IMR-90 (cell line): ENCODE results near the gene MUC20. TPM values are rescaled to one million over a fixed set of nuclear protein-coding genes. Genes with fewer than 3 reads are reported as not detected.
"Not testable (repeated sequence)": the region's sequence is repeated elsewhere in the genome, so short reads cannot be mapped to it uniquely, and the experiment has no call there.

Source experiments
- ATAC-seq: fragments of 200-7000 bp; cut with Tn5 transposase; 2 replicates; pipeline ENCODE4 v1.9.1; 2020; ENCODE audit warnings: low read depth, mild to moderate bottlenecking, moderate library complexity
- BruUV-seq: library from RNA; stranded (reverse); fragments of 400-500 nt; replicated peaks from 2 replicates; lab custom pipeline; 2021; lab: Mats Ljungman, UMichigan
- CTCF ChIA-PET: fragments of 300-600 bp; formaldehyde crosslinking; extraction: SDS; loops from one replicate; lab custom pipeline; 2021; ENCODE audit warnings: antibody characterized with exemption; lab: Yijun Ruan, JAX
- POLR2A ChIA-PET: fragments of 300-600 bp; sonication (Branson Sonifier 250); formaldehyde crosslinking; loops from one replicate; lab custom pipeline; 2022; ENCODE audit warnings: antibody characterized with exemption; ENCODE audit not compliant: unreplicated experiment; lab: Charles Lee
- DNase-seq: peaks from one replicate; pipeline ENCODE4 v3.0.0; 2013
- H2AFZ ChIP-seq: replicated peaks from 2 replicates; pipeline ENCODE3; 2013; ENCODE audit warnings: low read length, mild to moderate bottlenecking; ENCODE audit not compliant: poor library complexity
- H2AK5ac ChIP-seq: 2 replicates; pipeline ENCODE4 v1.6.1; 2013; ENCODE audit warnings: low read depth, low read length, inconsistent platforms
- H2AK9ac ChIP-seq: replicated peaks from 2 replicates; pipeline ENCODE3; 2013; ENCODE audit warnings: mild to moderate bottlenecking, low read depth, low read length, moderate library complexity; ENCODE audit not compliant: poor library complexity
- H2BK120ac ChIP-seq: 2 replicates; pipeline ENCODE4 v1.6.1; 2013; ENCODE audit warnings: low read depth, low read length, inconsistent platforms
- H2BK15ac ChIP-seq: 3 replicates; pipeline ENCODE4 v1.6.1; 2013; ENCODE audit warnings: low read depth, low read length, inconsistent platforms
- H2BK20ac ChIP-seq: 2 replicates; pipeline ENCODE4 v1.6.1; 2013; ENCODE audit warnings: low read depth, mild to moderate bottlenecking, inconsistent platforms, low read length, moderate library complexity
- H2BK5ac ChIP-seq: 2 replicates; pipeline ENCODE4 v1.6.1; 2013; ENCODE audit warnings: mild to moderate bottlenecking, low read depth, low read length, inconsistent platforms; ENCODE audit not compliant: poor library complexity, severe bottlenecking
- H3K14ac ChIP-seq: replicated peaks from 2 replicates; pipeline ENCODE4 v1.6.1; 2013; ENCODE audit warnings: low read depth, low read length, inconsistent platforms
- H3K18ac ChIP-seq: 2 replicates; pipeline ENCODE4 v1.6.1; 2013; ENCODE audit warnings: low read depth, low read length, control low read depth
- H3K23ac ChIP-seq: 2 replicates; pipeline ENCODE4 v1.6.1; 2013; ENCODE audit warnings: low read depth, low read length, inconsistent platforms
- H3K27ac ChIP-seq: 2 replicates; pipeline ENCODE4 v1.5.1; 2013; ENCODE audit warnings: mild to moderate bottlenecking, control low read depth, low read length; ENCODE audit not compliant: insufficient read depth
- H3K27me3 ChIP-seq: 2 replicates; pipeline ENCODE4 v1.6.1; 2013; ENCODE audit warnings: low read length; ENCODE audit not compliant: control insufficient read depth, insufficient read depth
- H3K36me3 ChIP-seq: 2 replicates; pipeline ENCODE4 v1.6.1; 2013; ENCODE audit warnings: low read length, mixed read lengths; ENCODE audit not compliant: control insufficient read depth, insufficient read depth
- H3K4ac ChIP-seq: 2 replicates; pipeline ENCODE4 v1.6.1; 2013; ENCODE audit warnings: low read depth, low read length, inconsistent platforms
- H3K4me1 ChIP-seq: 2 replicates; pipeline ENCODE4 v1.6.1; 2013; ENCODE audit warnings: low read length, mixed read lengths; ENCODE audit not compliant: control insufficient read depth, insufficient read depth
- H3K4me2 ChIP-seq: 2 replicates; pipeline ENCODE4 v1.6.1; 2013; ENCODE audit warnings: low read depth, mild to moderate bottlenecking, control low read depth, low read length, moderate library complexity
- H3K4me3 ChIP-seq: 2 replicates; pipeline ENCODE4 v1.5.1; 2013; ENCODE audit warnings: low read depth, mild to moderate bottlenecking, control low read depth, low read length, moderate library complexity; ENCODE audit not compliant: insufficient read depth
- H3K56ac ChIP-seq: 2 replicates; pipeline ENCODE4 v1.6.1; 2013; ENCODE audit warnings: low read length, inconsistent platforms; ENCODE audit not compliant: insufficient read depth; ENCODE audit errors: extremely low read depth
- H3K79me1 ChIP-seq, 2 experiments: 2 replicates each; pipeline ENCODE4 v1.6.1; 2013; ENCODE audit warnings: low read length in 2 of 2, inconsistent platforms in 1 of 2, low read depth in 1 of 2
- H3K9ac ChIP-seq: 2 replicates; pipeline ENCODE4 v1.6.1; 2013; ENCODE audit warnings: low read depth, low read length, control low read depth
- H3K9me1 ChIP-seq: 2 replicates; pipeline ENCODE4 v1.6.1; 2013; ENCODE audit warnings: low read length, inconsistent platforms; ENCODE audit not compliant: insufficient read depth
- H3K9me3 ChIP-seq: 2 replicates; pipeline ENCODE4 v1.6.1; 2013; ENCODE audit warnings: low read length; ENCODE audit not compliant: control insufficient read depth, insufficient read depth
- H4K20me1 ChIP-seq: 2 replicates; pipeline ENCODE4 v1.6.1; 2013; ENCODE audit warnings: low read length, inconsistent platforms; ENCODE audit not compliant: insufficient read depth
- H4K5ac ChIP-seq: 2 replicates; pipeline ENCODE4 v1.6.1; 2013; ENCODE audit warnings: mild to moderate bottlenecking, low read depth, low read length, control low read depth
- H4K8ac ChIP-seq, 2 experiments: 2 replicates each; pipeline ENCODE4 v1.6.1; 2013; ENCODE audit warnings: low read depth in 2 of 2, low read length in 2 of 2, control low read depth in 1 of 2, inconsistent platforms in 1 of 2
- H4K91ac ChIP-seq: 2 replicates; pipeline ENCODE4 v1.6.1; 2013; ENCODE audit warnings: low read depth, low read length, inconsistent platforms; ENCODE audit not compliant: insufficient read depth
- whole genome bisulfite sequencing, 2 experiments: methylation state at CpG; one replicate each; pipeline versions ENCODE4 v1.1.5 to v1.1.7; 2013; ENCODE audit warnings: missing lambda C conversion rate in 2 of 2; ENCODE audit not compliant: insufficient read length in 1 of 2; ENCODE audit errors: extremely low coverage in 2 of 2; 5-methylcytosine and 5-hydroxymethylcytosine counted together
- dilution Hi-C: fragments of 300-500 bp; cut with HindIII; formaldehyde crosslinking; loops from one replicate; pipeline ENCODE4 v1.14.3; 2018; ENCODE audit warnings: low sequenced_read_pairs; ENCODE audit not compliant: unreplicated experiment
- in situ Hi-C: fragments of 300-500 bp; cut with MboI; formaldehyde crosslinking; loops from 3 replicates; pipeline ENCODE4 v1.14.3; 2019; ENCODE audit warnings: low sequenced_read_pairs, inconsistent platforms, mixed read lengths
- intact Hi-C: fragments of 100-400 bp; cut with micrococcal nuclease; formaldehyde crosslinking; loops from 2 replicates; pipeline ENCODE4 v1.10.0; 2022
- polyA plus RNA-seq, 3 experiments: library from polyadenylated mRNA; depleted of rRNA; stranded (reverse); fragments of >200 nt; gene quantifications; 2 replicates each; pipeline ENCODE4 v1.2.3, GENCODE V29; 2012; ENCODE audit warnings: low replicate concordance in 1 of 3
- total RNA-seq: library from RNA; depleted of rRNA; stranded (reverse); fragments of >200 nt; gene quantifications from 2 replicates; pipeline ENCODE4 v1.2.3, GENCODE V29; 2012

Gene MUC20
- total and polyA plus RNA-seq, 2 of the 4 experiments (the other 2 are of a cell fraction): 0.12 TPM; not detected in 1

- H4K20me1 ChIP-seq, H2BK120ac ChIP-seq, H3K4me2 ChIP-seq, H2AK5ac ChIP-seq, H3K9me3 ChIP-seq, H3K27ac ChIP-seq, intact Hi-C loops, H3K9me1 ChIP-seq, H3K36me3 ChIP-seq, H3K79me1 ChIP-seq, H3K18ac ChIP-seq, ATAC-seq, H3K27me3 ChIP-seq, H2BK5ac ChIP-seq, H3K23ac ChIP-seq, H3K14ac ChIP-seq, H2BK20ac ChIP-seq, H3K4me3 ChIP-seq, H4K91ac ChIP-seq, H3K56ac ChIP-seq, H3K4ac ChIP-seq, H2BK15ac ChIP-seq, H4K5ac ChIP-seq, H4K8ac ChIP-seq, H3K4me1 ChIP-seq, H2AFZ ChIP-seq, in situ Hi-C loops, POLR2A ChIA-PET, dilution Hi-C loops, H3K9ac ChIP-seq, BruUV-seq, H2AK9ac ChIP-seq, CTCF ChIA-PET, DNase-seq: not testable (repeated sequence)
- WGBS, 2 experiments: no CpG with 5 or more reads among the region's 28 CpGs
These were observed 50.3 kb downstream of the MUC20 start for GRCh38 chr3:195770841-195771645.
